Peyer's patch (tissue), 4 donors: Measurements from ENCODE around the gene ZER1.
"Not testable (repeated sequence)": the region's sequence is repeated elsewhere in the genome, so short reads cannot be mapped to it uniquely, and the experiment has no call there.

Source experiments
- CTCF ChIP-seq, 6 experiments: fragments of 450-650 bp in 4 of 6; fragments of 200-600 bp in 2 of 6; sonication (generic) in 1 of 6; IDR thresholded peaks; one replicate each; pipeline ENCODE4 v1.5.1; 2017 to 2019; ENCODE audit warnings: antibody characterized with exemption in 6 of 6, mild to moderate bottlenecking in 3 of 6, moderate library complexity in 1 of 6
- POLR2A ChIP-seq, 2 donors: fragments of 450-650 bp; IDR thresholded peaks; one replicate each; pipeline ENCODE4 v1.5.1; 2017; ENCODE audit warnings: antibody characterized with exemption in 2 of 2, mild to moderate bottlenecking in 2 of 2, moderate library complexity in 2 of 2

GRCh38 chr9:128780093-128780492, 8.4 kb upstream of the ZER1 start:
- TF ChIP-seq CTCF, POLR2A (IDR thresholded peaks at IDR 0.05): not testable (repeated sequence)
